HFFc6 (cell line): ENCODE measurements around the gene LRFN2. TPM values are rescaled to one million over a fixed set of nuclear protein-coding genes. Genes with fewer than 3 reads are reported as not detected.

Experiments
- DNase-seq: peaks from one replicate; pipeline ENCODE4 v3.0.0-alpha.2; 2018
- H3K27ac Mint-ChIP-seq: 2 replicates; pipeline ENCODE4 v1.8.0; 2020; ENCODE audit warnings: mild to moderate bottlenecking, mixed read lengths
- H3K27me3 Mint-ChIP-seq: 2 replicates; pipeline ENCODE4 v1.8.0; 2021; ENCODE audit warnings: mild to moderate bottlenecking, moderate library complexity, mixed read lengths; ENCODE audit not compliant: insufficient read depth
- H3K36me3 Mint-ChIP-seq: 2 replicates; pipeline ENCODE4 v1.8.0; 2021; ENCODE audit warnings: low read depth, mixed read lengths
- H3K4me1 Mint-ChIP-seq: 2 replicates; pipeline ENCODE4 v1.8.0; 2020; ENCODE audit warnings: low read depth, mixed read lengths
- H3K4me3 Mint-ChIP-seq: 2 replicates; pipeline ENCODE4 v1.8.0; 2020; ENCODE audit warnings: mild to moderate bottlenecking, moderate library complexity, mixed read lengths
- H3K9me3 Mint-ChIP-seq: 2 replicates; pipeline ENCODE4 v1.8.0; 2020; ENCODE audit warnings: mild to moderate bottlenecking, mixed read lengths
- total RNA-seq, 6 experiments: library from RNA; stranded (reverse); fragmentation: NEBNext Ultra II Directional; extraction: Animal tissue kit (Norgen Biotek cat#: 25700); gene quantifications; 2 replicates in 1 of 6; 3 replicates in 5 of 6; pipeline ENCODE4 v1.2.3, GENCODE V29; 2021
- TF ChIP-seq, protein P1 (sequence below): fragments of 200-600 bp; sonication (generic); IDR thresholded peaks from 2 replicates; pipeline ENCODE4 v1.5.0; 2021; ENCODE audit warnings: antibody characterized with exemption, mild to moderate bottlenecking

LRFN2 gene
- total RNA-seq, 6 experiments from 2014 or later, result not detected

DNA sequence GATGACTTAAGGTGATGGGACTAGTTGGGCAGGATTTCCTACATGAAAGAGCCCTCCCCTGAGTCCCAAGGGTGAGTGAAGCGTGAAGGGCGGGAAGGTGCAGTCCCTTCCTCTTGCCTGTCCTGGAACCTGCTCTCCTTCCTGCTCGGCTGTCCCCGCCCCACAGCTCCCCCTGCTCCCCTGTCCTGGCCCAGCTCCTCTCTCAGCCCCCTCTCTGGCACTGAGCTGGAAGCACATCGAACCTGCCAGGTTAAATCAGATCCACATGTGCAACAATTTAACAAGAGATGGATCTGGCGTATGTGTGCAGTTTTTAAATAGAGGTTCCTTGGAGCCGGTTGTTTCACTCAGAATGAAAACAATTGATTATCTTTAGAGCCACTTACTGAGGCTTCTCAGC, 95.0 kb downstream of the LRFN2 start:
- no peak for DNase-seq
- Mint-ChIP-seq H3K27me3 (no peaks in the 10 kb centered on the region), H3K4me1 (no peaks in the 10 kb centered on the region), H3K4me3 (no peak overlapping the region), H3K9me3 (no peaks in the 10 kb centered on the region; the same call in 1 of the 2 replicates), H3K27ac (no peak overlapping the region), H3K36me3 (no peaks in the 10 kb centered on the region; the same call in 1 of the 2 replicates)
- TF ChIP-seq, protein P1, sequence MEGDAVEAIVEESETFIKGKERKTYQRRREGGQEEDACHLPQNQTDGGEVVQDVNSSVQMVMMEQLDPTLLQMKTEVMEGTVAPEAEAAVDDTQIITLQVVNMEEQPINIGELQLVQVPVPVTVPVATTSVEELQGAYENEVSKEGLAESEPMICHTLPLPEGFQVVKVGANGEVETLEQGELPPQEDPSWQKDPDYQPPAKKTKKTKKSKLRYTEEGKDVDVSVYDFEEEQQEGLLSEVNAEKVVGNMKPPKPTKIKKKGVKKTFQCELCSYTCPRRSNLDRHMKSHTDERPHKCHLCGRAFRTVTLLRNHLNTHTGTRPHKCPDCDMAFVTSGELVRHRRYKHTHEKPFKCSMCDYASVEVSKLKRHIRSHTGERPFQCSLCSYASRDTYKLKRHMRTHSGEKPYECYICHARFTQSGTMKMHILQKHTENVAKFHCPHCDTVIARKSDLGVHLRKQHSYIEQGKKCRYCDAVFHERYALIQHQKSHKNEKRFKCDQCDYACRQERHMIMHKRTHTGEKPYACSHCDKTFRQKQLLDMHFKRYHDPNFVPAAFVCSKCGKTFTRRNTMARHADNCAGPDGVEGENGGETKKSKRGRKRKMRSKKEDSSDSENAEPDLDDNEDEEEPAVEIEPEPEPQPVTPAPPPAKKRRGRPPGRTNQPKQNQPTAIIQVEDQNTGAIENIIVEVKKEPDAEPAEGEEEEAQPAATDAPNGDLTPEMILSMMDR, result no peak

DNA sequence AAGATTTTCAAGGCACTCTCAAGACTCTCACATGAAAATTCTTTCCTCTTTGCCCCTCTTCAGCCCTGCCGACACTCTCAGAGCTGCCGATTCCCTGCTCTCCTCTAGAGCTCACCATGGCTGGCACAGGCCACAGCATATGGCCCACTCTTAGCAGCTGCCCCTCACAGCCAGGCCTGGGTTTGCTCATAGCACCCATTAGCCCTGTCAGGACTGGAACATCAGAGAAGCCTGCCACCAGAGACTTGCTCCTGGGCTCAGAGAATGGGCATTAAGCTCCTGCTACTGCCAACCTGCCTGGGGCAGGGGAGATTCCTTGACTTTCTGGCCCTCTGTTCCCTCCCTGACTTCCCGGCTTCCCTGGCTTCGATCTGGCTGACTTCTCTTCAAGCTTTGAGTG, 96.7 kb downstream of the LRFN2 start:
- TF ChIP-seq, protein P1, result no peak
- Mint-ChIP-seq H3K9me3 (peaks cover 6% of the 10 kb centered on the region; the same call in 1 of the 2 replicates), H3K4me3 (no peak overlapping the region), H3K27ac (no peak overlapping the region), H3K36me3 (no peaks in the 10 kb centered on the region; the same call in 1 of the 2 replicates), H3K4me1 (no peaks in the 10 kb centered on the region), H3K27me3 (no peaks in the 10 kb centered on the region; the same call in 1 of the 2 replicates)
- DNase-seq, result no peak

DNA sequence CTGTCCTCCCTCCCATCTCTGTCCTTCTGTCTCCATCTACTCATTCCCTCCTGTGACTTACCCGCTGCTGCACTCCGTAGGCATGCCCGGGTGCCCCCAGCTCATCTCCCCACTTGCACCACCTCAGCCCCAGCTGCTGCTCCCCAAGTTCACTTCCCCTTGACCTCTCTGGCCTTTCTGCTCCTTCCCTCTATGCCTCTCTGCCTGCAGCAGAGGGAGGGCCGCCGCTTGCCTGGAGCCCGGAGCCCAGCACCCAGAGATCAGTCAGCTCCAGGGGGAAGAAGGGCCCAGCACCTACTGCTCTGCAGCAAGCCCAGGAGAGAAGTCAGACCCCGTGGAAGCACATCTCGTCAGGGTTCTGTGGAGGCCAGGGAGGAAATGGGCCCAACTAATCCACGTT, 97.4 kb downstream of the LRFN2 start:
- Mint-ChIP-seq H3K27me3 (no peaks in the 10 kb centered on the region; the same call in 1 of the 2 replicates), H3K4me3 (no peak overlapping the region), H3K36me3 (no peaks in the 10 kb centered on the region; the same call in 1 of the 2 replicates), H3K4me1 (no peaks in the 10 kb centered on the region), H3K27ac (no peak overlapping the region), H3K9me3 (peaks cover 13% of the 10 kb centered on the region; the same call in 1 of the 2 replicates)
- TF ChIP-seq, protein P1, result no peak
- no peak for DNase-seq

DNA sequence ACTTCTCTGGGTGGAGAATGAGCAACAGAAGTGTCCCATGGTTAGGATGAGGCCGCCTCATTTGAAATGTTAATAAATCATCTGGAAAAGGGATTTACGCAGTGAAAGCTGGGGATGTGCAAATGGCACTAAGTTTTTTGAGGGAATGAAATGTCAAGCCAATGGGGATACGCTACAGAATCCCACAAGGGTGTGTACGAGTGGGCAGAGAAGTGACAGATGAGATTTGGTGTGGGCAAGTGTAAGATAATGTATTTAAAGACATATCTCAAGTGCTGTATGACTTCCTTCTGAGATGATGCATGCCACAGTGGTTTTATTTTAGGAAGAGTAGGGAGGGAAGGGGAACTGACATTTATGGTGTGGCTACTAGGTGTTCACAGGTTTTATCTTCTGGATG, 100.6 kb downstream of the LRFN2 start:
- no peaks in the 10 kb centered on the region; the same call in 1 of the 2 replicates for H3K27me3 Mint-ChIP-seq
- H3K4me1 Mint-ChIP-seq, result no peaks in the 10 kb centered on the region
- H3K4me3 Mint-ChIP-seq, result no peak overlapping the region
- TF ChIP-seq, protein P1, result no peak
- H3K27ac Mint-ChIP-seq, result no peak overlapping the region
- no peaks in the 10 kb centered on the region; the same call in 1 of the 2 replicates for H3K36me3 Mint-ChIP-seq
- H3K9me3 Mint-ChIP-seq, result peaks cover 23% of the 10 kb centered on the region; the same call in 1 of the 2 replicates
- no peak for DNase-seq

DNA sequence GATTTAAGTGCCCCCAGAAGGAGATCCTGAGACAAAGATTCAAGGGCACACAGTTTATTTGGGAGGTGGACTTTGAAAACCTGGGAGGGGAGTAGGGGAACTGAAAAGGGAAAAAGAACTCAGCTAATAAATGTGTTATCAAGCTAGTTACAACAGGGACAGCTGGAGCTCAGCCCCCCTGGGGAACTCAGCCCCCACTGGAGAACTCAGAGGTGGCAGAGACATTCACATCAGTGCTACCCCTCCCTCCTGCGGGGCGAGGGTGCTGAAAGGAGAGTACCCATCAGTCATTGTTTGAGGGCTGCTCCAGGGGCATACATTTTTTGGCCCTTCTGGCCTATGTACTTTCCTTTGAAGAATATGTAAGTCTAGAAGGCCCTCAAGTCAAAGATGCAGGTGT, 101.4 kb downstream of the LRFN2 start:
- no peaks in the 10 kb centered on the region for H3K4me1 Mint-ChIP-seq
- H3K36me3 Mint-ChIP-seq, result no peaks in the 10 kb centered on the region; the same call in 1 of the 2 replicates
- peaks cover 23% of the 10 kb centered on the region; the same call in 1 of the 2 replicates for H3K9me3 Mint-ChIP-seq
- H3K4me3 Mint-ChIP-seq, result no peak overlapping the region
- H3K27ac Mint-ChIP-seq, result no peak overlapping the region
- no peaks in the 10 kb centered on the region; the same call in 1 of the 2 replicates for H3K27me3 Mint-ChIP-seq
- no peak for DNase-seq
- TF ChIP-seq, protein P1, result no peak
